ENCODE data around the gene PPP1R1C. TPM values are rescaled to one million over a fixed set of nuclear protein-coding genes. Genes with fewer than 3 reads are reported as not detected.
A peak's percentile ranks its signal among the peaks of the same experiment; 100 is the strongest.

Gene PPP1R1C, protein sequence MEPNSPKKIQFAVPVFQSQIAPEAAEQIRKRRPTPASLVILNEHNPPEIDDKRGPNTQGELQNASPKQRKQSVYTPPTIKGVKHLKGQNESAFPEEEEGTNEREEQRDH
- 3.5 and 5.7 TPM in 2 replicates for total RNA-seq (2014; rRNA removed; shearing (Covaris generic))
- 14.6 and 18.8 TPM in 2 replicates for polyA plus RNA-seq (2016; fragmentation: Nextera tagmentation; extraction: Ambion mirVana)
- long read RNA-seq, partial matches to known transcripts: 0 of 1 reads
- long read RNA-seq, other reads (novel, unspliced or antisense): 0 of 1 reads

DNA sequence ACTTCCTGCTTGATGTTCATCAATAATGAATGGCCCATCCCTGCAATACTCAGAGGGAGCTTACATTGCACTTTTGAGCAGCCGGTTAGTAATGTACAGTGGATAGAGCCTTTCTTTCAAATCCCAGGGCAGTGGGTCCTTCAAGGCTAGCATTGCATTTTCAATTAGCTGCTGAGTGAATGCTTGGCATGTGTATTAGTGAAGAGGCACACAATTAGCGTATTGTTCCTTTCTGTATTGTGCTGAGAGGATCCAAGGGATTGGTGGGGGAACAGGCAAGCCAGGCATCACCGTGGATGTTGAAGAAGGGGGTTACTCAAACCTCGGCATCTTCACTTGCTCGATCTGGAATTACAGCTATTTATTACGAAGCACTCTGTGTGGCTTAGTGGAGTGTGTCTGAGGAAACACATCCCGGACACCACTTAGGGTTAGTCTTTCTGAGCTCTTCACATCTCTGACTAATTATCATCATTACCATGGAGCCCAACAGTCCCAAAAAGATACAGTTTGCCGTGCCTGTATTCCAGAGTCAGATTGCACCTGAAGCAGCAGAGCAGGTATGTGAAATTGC lies at the start of gene PPP1R1C:
PPP1R1C (plus strand) TSS at position 222 of the 574 bp plus-strand sequence; CDS start at position 480, 258 bp downstream.
- Mint-ChIP-seq H3K27ac (no peak within 1 kb of the TSS), H3K4me3 (no peak within 1 kb of the TSS), H3K9me3 (no peaks in the 10 kb centered on the region), H3K4me1 (no peaks in the 10 kb centered on the region; the same call in 2 of the 3 replicates), H3K36me3 (ENCODE audit: low read depth) (no peaks in the 10 kb centered on the region), H3K27me3 (ENCODE audit: insufficient read depth, low read depth, poor library complexity) (no peaks in the 10 kb centered on the region)
- ATAC-seq (no peak), DNase-seq (ENCODE audit: low spot score) (no peak)
- Histone ChIP-seq H3K4me3 (no peak within 1 kb of the TSS), H3K79me2 (replicated peaks; ENCODE audit: insufficient read depth) (no peaks in the 10 kb centered on the region), H4K20me1 (replicated peaks; ENCODE audit: insufficient read depth) (no peaks in the 10 kb centered on the region), H3K4me2 (no peak within 1 kb of the TSS), H3K9me2 (ENCODE audit: insufficient read depth) (no peaks in the 10 kb centered on the region), H3K4me1 (ENCODE audit: insufficient read depth) (no peaks in the 10 kb centered on the region), H2AFZ (peak within 1 kb of the TSS; percentile 53; the same call in 1 of the 2 replicates), H3K27ac (ENCODE audit: low read depth) (no peak within 1 kb of the TSS), H3K27me3 (ENCODE audit: insufficient read depth) (no peaks in the 10 kb centered on the region), H3K36me3 (ENCODE audit: insufficient read depth) (no peaks in the 10 kb centered on the region), H3F3A (replicated peaks; ENCODE audit: low read depth) (no peaks in the 10 kb centered on the region)
- TF ChIP-seq STAT1 (IDR thresholded peaks at IDR 0.05; ENCODE audit: unreplicated experiment) (no peak), ZNF331 (CRISPR knock-in tag; IDR thresholded peaks at IDR 0.05; ENCODE audit: low read depth) (no peak), EZH2 (IDR thresholded peaks at IDR 0.05; ENCODE audit: low read depth, unreplicated experiment) (no peak), JUNB (IDR thresholded peaks at IDR 0.05; ENCODE audit: unreplicated experiment) (no peak), ZNF114 (CRISPR knock-in tag; IDR thresholded peaks at IDR 0.05) (no peak), NANOG (IDR thresholded peaks at IDR 0.05; ENCODE audit: borderline replicate concordance) (no peak)
- TF ChIP-seq, protein P1, sequence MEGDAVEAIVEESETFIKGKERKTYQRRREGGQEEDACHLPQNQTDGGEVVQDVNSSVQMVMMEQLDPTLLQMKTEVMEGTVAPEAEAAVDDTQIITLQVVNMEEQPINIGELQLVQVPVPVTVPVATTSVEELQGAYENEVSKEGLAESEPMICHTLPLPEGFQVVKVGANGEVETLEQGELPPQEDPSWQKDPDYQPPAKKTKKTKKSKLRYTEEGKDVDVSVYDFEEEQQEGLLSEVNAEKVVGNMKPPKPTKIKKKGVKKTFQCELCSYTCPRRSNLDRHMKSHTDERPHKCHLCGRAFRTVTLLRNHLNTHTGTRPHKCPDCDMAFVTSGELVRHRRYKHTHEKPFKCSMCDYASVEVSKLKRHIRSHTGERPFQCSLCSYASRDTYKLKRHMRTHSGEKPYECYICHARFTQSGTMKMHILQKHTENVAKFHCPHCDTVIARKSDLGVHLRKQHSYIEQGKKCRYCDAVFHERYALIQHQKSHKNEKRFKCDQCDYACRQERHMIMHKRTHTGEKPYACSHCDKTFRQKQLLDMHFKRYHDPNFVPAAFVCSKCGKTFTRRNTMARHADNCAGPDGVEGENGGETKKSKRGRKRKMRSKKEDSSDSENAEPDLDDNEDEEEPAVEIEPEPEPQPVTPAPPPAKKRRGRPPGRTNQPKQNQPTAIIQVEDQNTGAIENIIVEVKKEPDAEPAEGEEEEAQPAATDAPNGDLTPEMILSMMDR (conservative IDR thresholded peaks at IDR 0.05; ENCODE audit: low read depth in 2 of 2): no peak
- TF ChIP-seq, protein P2, sequence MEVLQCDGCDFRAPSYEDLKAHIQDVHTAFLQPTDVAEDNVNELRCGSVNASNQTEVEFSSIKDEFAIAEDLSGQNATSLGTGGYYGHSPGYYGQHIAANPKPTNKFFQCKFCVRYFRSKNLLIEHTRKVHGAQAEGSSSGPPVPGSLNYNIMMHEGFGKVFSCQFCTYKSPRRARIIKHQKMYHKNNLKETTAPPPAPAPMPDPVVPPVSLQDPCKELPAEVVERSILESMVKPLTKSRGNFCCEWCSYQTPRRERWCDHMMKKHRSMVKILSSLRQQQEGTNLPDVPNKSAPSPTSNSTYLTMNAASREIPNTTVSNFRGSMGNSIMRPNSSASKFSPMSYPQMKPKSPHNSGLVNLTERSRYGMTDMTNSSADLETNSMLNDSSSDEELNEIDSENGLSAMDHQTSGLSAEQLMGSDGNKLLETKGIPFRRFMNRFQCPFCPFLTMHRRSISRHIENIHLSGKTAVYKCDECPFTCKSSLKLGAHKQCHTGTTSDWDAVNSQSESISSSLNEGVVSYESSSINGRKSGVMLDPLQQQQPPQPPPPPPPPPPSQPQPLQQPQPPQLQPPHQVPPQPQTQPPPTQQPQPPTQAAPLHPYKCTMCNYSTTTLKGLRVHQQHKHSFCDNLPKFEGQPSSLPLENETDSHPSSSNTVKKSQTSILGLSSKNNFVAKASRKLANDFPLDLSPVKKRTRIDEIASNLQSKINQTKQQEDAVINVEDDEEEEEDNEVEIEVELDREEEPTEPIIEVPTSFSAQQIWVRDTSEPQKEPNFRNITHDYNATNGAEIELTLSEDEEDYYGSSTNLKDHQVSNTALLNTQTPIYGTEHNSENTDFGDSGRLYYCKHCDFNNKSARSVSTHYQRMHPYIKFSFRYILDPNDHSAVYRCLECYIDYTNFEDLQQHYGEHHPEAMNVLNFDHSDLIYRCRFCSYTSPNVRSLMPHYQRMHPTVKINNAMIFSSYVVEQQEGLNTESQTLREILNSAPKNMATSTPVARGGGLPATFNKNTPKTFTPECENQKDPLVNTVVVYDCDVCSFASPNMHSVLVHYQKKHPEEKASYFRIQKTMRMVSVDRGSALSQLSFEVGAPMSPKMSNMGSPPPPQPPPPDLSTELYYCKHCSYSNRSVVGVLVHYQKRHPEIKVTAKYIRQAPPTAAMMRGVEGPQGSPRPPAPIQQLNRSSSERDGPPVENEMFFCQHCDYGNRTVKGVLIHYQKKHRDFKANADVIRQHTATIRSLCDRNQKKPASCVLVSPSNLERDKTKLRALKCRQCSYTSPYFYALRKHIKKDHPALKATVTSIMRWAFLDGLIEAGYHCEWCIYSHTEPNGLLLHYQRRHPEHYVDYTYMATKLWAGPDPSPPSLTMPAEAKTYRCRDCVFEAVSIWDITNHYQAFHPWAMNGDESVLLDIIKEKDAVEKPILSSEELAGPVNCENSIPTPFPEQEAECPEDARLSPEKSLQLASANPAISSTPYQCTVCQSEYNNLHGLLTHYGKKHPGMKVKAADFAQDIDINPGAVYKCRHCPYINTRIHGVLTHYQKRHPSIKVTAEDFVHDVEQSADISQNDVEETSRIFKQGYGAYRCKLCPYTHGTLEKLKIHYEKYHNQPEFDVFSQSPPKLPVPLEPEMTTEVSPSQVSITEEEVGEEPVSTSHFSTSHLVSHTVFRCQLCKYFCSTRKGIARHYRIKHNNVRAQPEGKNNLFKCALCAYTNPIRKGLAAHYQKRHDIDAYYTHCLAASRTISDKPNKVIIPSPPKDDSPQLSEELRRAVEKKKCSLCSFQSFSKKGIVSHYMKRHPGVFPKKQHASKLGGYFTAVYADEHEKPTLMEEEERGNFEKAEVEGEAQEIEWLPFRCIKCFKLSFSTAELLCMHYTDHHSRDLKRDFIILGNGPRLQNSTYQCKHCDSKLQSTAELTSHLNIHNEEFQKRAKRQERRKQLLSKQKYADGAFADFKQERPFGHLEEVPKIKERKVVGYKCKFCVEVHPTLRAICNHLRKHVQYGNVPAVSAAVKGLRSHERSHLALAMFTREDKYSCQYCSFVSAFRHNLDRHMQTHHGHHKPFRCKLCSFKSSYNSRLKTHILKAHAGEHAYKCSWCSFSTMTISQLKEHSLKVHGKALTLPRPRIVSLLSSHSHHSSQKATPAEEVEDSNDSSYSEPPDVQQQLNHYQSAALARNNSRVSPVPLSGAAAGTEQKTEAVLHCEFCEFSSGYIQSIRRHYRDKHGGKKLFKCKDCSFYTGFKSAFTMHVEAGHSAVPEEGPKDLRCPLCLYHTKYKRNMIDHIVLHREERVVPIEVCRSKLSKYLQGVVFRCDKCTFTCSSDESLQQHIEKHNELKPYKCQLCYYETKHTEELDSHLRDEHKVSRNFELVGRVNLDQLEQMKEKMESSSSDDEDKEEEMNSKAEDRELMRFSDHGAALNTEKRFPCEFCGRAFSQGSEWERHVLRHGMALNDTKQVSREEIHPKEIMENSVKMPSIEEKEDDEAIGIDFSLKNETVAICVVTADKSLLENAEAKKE (CRISPR knock-in tag; IDR thresholded peaks at IDR 0.05): no peak
- TF ChIP-seq, protein P3, sequence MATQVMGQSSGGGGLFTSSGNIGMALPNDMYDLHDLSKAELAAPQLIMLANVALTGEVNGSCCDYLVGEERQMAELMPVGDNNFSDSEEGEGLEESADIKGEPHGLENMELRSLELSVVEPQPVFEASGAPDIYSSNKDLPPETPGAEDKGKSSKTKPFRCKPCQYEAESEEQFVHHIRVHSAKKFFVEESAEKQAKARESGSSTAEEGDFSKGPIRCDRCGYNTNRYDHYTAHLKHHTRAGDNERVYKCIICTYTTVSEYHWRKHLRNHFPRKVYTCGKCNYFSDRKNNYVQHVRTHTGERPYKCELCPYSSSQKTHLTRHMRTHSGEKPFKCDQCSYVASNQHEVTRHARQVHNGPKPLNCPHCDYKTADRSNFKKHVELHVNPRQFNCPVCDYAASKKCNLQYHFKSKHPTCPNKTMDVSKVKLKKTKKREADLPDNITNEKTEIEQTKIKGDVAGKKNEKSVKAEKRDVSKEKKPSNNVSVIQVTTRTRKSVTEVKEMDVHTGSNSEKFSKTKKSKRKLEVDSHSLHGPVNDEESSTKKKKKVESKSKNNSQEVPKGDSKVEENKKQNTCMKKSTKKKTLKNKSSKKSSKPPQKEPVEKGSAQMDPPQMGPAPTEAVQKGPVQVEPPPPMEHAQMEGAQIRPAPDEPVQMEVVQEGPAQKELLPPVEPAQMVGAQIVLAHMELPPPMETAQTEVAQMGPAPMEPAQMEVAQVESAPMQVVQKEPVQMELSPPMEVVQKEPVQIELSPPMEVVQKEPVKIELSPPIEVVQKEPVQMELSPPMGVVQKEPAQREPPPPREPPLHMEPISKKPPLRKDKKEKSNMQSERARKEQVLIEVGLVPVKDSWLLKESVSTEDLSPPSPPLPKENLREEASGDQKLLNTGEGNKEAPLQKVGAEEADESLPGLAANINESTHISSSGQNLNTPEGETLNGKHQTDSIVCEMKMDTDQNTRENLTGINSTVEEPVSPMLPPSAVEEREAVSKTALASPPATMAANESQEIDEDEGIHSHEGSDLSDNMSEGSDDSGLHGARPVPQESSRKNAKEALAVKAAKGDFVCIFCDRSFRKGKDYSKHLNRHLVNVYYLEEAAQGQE (IDR thresholded peaks at IDR 0.05; ENCODE audit: unreplicated experiment): no peak

Data from GM23338 (cell line).